HepG2 (cell line): ENCODE measurements around the gene HSPE1. TPM values are rescaled to one million over a fixed set of nuclear protein-coding genes. Genes with fewer than 3 reads are reported as not detected.

Source experiments
- FOXC1 ChIP-seq: sonication (generic); formaldehyde crosslinking; IDR thresholded peaks from 2 replicates; pipeline ENCODE4 v1.8.0; 2022; ENCODE audit warnings: mild to moderate bottlenecking, missing genetic modification reagents, borderline replicate concordance
- HOXA3 ChIP-seq: sonication (generic); formaldehyde crosslinking; IDR thresholded peaks from 2 replicates; pipeline ENCODE4 v1.5.0; 2020; ENCODE audit warnings: missing genetic modification reagents
- MTF1 ChIP-seq: sonication (generic); formaldehyde crosslinking; IDR thresholded peaks from 2 replicates; pipeline ENCODE4 v1.5.0; 2020; ENCODE audit warnings: missing genetic modification reagents
- NR3C1 ChIP-seq: sonication (generic); formaldehyde crosslinking; IDR thresholded peaks from 2 replicates; pipeline ENCODE4 v1.4.0; 2020; ENCODE audit warnings: missing genetic modification reagents
- PCBP1 ChIP-seq: fragments of 200-400 bp; formaldehyde crosslinking; IDR thresholded peaks from 2 replicates; pipeline ENCODE4 v1.6.1; 2017; ENCODE audit warnings: mild to moderate bottlenecking, low read depth, low read length, borderline replicate concordance
- PPARG ChIP-seq: conservative IDR thresholded peaks from 2 replicates; pipeline ENCODE4 v1.6.1; 2016; ENCODE audit warnings: missing biosample characterization, missing genetic modification reagents
- PTBP1 ChIP-seq: fragments of 200-400 bp; formaldehyde crosslinking; IDR thresholded peaks from 2 replicates; pipeline ENCODE4 v1.6.1; 2018; ENCODE audit warnings: low read length, low read depth; ENCODE audit not compliant: poor library complexity, severe bottlenecking
- RBFOX2 ChIP-seq: fragments of 200-400 bp; formaldehyde crosslinking; IDR thresholded peaks from 2 replicates; pipeline ENCODE4 v1.6.1; 2017; ENCODE audit warnings: low read depth, mild to moderate bottlenecking, low read length
- RNF2 ChIP-seq: fragments of 450-650 bp; conservative IDR thresholded peaks from 2 replicates; pipeline ENCODE4 v1.6.1; 2016; ENCODE audit warnings: low read depth
- SAFB2 ChIP-seq: sonication (generic); formaldehyde crosslinking; IDR thresholded peaks from 2 replicates; pipeline ENCODE4 v1.5.1; 2020; ENCODE audit warnings: missing genetic modification reagents, low read depth, mild to moderate bottlenecking, borderline replicate concordance
- TAF15 ChIP-seq: fragments of 200-400 bp; formaldehyde crosslinking; IDR thresholded peaks from one replicate; pipeline ENCODE4 v1.6.1; 2018; ENCODE audit warnings: mild to moderate bottlenecking, low read depth, low read length; ENCODE audit not compliant: poor library complexity, severe bottlenecking
- TEAD3 ChIP-seq: optimal IDR thresholded peaks from 2 replicates; pipeline ENCODE3; 2016; ENCODE audit warnings: borderline replicate concordance
- ZBTB38 ChIP-seq: sonication (generic); formaldehyde crosslinking; IDR thresholded peaks from 2 replicates; pipeline ENCODE4 v1.5.1; 2020; ENCODE audit warnings: mild to moderate bottlenecking, missing genetic modification reagents
- ZBTB44 ChIP-seq: sonication (generic); formaldehyde crosslinking; IDR thresholded peaks from 2 replicates; pipeline ENCODE4 v1.4.0; 2020; ENCODE audit warnings: missing genetic modification reagents
- ZFP36L2 ChIP-seq: sonication (generic); formaldehyde crosslinking; IDR thresholded peaks from 2 replicates; pipeline ENCODE4 v1.4.0; 2020; ENCODE audit warnings: missing genetic modification reagents
- ZFP90 ChIP-seq: sonication (generic); formaldehyde crosslinking; IDR thresholded peaks from 2 replicates; pipeline ENCODE4 v1.8.0; 2022; ENCODE audit warnings: missing genetic modification reagents, mild to moderate bottlenecking, inconsistent platforms, borderline replicate concordance
- ZNF576 ChIP-seq: sonication (generic); formaldehyde crosslinking; IDR thresholded peaks from 2 replicates; pipeline ENCODE4 v1.4.0; 2020; ENCODE audit warnings: mild to moderate bottlenecking, missing genetic modification reagents
- ZNF629 ChIP-seq: sonication (generic); formaldehyde crosslinking; conservative IDR thresholded peaks from 2 replicates; pipeline ENCODE4 v1.5.0; 2020; ENCODE audit warnings: missing genetic modification reagents
- ZNF709 ChIP-seq: sonication (generic); formaldehyde crosslinking; IDR thresholded peaks from 2 replicates; pipeline ENCODE4 v1.5.0; 2020; ENCODE audit warnings: mild to moderate bottlenecking, missing genetic modification reagents
- ZNF75D ChIP-seq: sonication (generic); formaldehyde crosslinking; IDR thresholded peaks from 2 replicates; pipeline ENCODE4 v1.8.1; 2023; ENCODE audit warnings: missing genetic modification reagents, mild to moderate bottlenecking, borderline replicate concordance
- ZNF841 ChIP-seq: sonication (generic); formaldehyde crosslinking; IDR thresholded peaks from 2 replicates; pipeline ENCODE4 v1.8.1; 2023; ENCODE audit warnings: missing genetic modification reagents, borderline replicate concordance
- polyA plus RNA-seq, 8 experiments: library from polyadenylated mRNA; depleted of rRNA in 3 of 8; stranded (reverse) in 7 of 8; unstranded in 1 of 8; fragments of >200 nt; fragmentation: Illumina TruSeq in 4 of 8; extraction: Trizol in 4 of 8; gene quantifications; 2 replicates each; pipeline versions ENCODE4 v1.2.1 to v1.2.3, GENCODE V29; 2011 to 2016; ENCODE audit warnings: low read depth in 4 of 8, missing spikeins in 1 of 8, mixed read lengths in 1 of 8; ENCODE audit not compliant: insufficient read depth in 1 of 8
- total RNA-seq, 5 experiments: library from RNA; depleted of rRNA; stranded (reverse); fragments of >200 nt; fragmentation: Illumina TruSeq; extraction: Trizol; gene quantifications; 2 replicates each; pipeline ENCODE4 v1.2.3, GENCODE V29; 2016; ENCODE audit warnings: low read depth in 1 of 5
- TF ChIP-seq, protein P1 (sequence below): sonication (generic); formaldehyde crosslinking; IDR thresholded peaks from 2 replicates; pipeline ENCODE4 v1.8.0; 2022; ENCODE audit warnings: mild to moderate bottlenecking, missing genetic modification reagents, moderate library complexity
- TF ChIP-seq, protein P2 (sequence below): IDR thresholded peaks from 2 replicates; pipeline ENCODE4 v1.6.1; 2016; ENCODE audit warnings: control low read depth
- TF ChIP-seq, protein P3 (sequence below): sonication (generic); formaldehyde crosslinking; IDR thresholded peaks from 2 replicates; pipeline ENCODE4 v1.8.1; 2023; ENCODE audit warnings: mild to moderate bottlenecking, missing genetic modification reagents

HSPE1 gene
- total and polyA plus RNA-seq, 2 of the 13 experiments (the other 11 are each of a cell fraction or from before 2014, with no cell fraction given) = 244 to 823 TPM

GRCh38 chr2:197499594-197500502 lies at the start of gene HSPE1, which contains the start of gene HSPD1 (continued):
- TF ChIP-seq ZBTB38 = peak; percentile 94
- TF ChIP-seq SAFB2 = peak; percentile 99
- TF ChIP-seq PTBP1 = peak; percentile 99
- TF ChIP-seq PPARG (CRISPR knock-in tag) = no peak; the same call in 1 of the 2 replicates
- TF ChIP-seq ZNF629 (CRISPR knock-in tag) = peak; percentile 54
- TF ChIP-seq, protein P1, sequence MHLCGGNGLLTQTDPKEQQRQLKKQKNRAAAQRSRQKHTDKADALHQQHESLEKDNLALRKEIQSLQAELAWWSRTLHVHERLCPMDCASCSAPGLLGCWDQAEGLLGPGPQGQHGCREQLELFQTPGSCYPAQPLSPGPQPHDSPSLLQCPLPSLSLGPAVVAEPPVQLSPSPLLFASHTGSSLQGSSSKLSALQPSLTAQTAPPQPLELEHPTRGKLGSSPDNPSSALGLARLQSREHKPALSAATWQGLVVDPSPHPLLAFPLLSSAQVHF (CRISPR knock-in tag) = peak; percentile 98
- peak; percentile 70 for TF ChIP-seq TAF15
- TF ChIP-seq, protein P2, sequence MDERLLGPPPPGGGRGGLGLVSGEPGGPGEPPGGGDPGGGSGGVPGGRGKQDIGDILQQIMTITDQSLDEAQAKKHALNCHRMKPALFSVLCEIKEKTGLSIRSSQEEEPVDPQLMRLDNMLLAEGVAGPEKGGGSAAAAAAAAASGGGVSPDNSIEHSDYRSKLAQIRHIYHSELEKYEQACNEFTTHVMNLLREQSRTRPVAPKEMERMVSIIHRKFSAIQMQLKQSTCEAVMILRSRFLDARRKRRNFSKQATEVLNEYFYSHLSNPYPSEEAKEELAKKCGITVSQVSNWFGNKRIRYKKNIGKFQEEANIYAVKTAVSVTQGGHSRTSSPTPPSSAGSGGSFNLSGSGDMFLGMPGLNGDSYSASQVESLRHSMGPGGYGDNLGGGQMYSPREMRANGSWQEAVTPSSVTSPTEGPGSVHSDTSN (CRISPR knock-in tag) = 0 out of 2 replicates have a peak, but pooled peaks have one; percentile 38
- TF ChIP-seq ZFP90 (CRISPR knock-in tag) = peak; percentile 96
- TF ChIP-seq ZBTB44 = peak; percentile 77
- TF ChIP-seq ZFP36L2 (CRISPR knock-in tag) = no peak; the same call in none of the 2 replicates
- peak; percentile 98 for TF ChIP-seq RBFOX2
- peak; percentile 92; the same call in 1 of the 2 replicates for TF ChIP-seq MTF1 (CRISPR knock-in tag)
- TF ChIP-seq ZNF841 (CRISPR knock-in tag) = peak; percentile 95; the same call in 1 of the 2 replicates
- peak; percentile 98 for TF ChIP-seq HOXA3
- TF ChIP-seq ZNF576 (CRISPR knock-in tag) = peak; percentile 85
- peak; percentile 79 for TF ChIP-seq TEAD3 (CRISPR knock-in tag)
- peak; percentile 94 for TF ChIP-seq ZNF709 (CRISPR knock-in tag)
- peak; percentile 98 for TF ChIP-seq PCBP1
- peak; percentile 66; the same call in 1 of the 2 replicates for TF ChIP-seq ZNF75D (CRISPR knock-in tag)
- TF ChIP-seq NR3C1 (CRISPR knock-in tag) = 0 out of 2 replicates have a peak, but pooled peaks have one; percentile 85
- TF ChIP-seq FOXC1 = peak; percentile 88
- TF ChIP-seq RNF2 = peak; percentile 91
- TF ChIP-seq, protein P3, sequence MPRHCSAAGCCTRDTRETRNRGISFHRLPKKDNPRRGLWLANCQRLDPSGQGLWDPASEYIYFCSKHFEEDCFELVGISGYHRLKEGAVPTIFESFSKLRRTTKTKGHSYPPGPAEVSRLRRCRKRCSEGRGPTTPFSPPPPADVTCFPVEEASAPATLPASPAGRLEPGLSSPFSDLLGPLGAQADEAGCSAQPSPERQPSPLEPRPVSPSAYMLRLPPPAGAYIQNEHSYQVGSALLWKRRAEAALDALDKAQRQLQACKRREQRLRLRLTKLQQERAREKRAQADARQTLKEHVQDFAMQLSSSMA (CRISPR knock-in tag) = peak; percentile 97
